OCI-M2 (cell line): ENCODE results near the gene SNTB2.
"Not testable (repeated sequence)": the region's sequence is repeated elsewhere in the genome, so short reads cannot be mapped to it uniquely, and the experiment has no call there.

Experiments
- DNase-seq: peaks from one replicate; lab custom pipeline; 2025; ENCODE audit not compliant: unreplicated experiment; lab: John Stamatoyannopoulos, UW

Gene SNTB2

GRCh38 chr16:69283851-69284250 is 96.9 kb downstream of the SNTB2 start:
- DNase-seq: no peak

GRCh38 chr16:69285240-69285639 is 98.3 kb downstream of the SNTB2 start:
- no peak for DNase-seq

GRCh38 chr16:69286941-69287713 is 100.2 kb downstream of the SNTB2 start:
- no peak for DNase-seq

GRCh38 chr16:69291657-69292056 is 104.7 kb downstream of the SNTB2 start:
- not testable (repeated sequence) for DNase-seq

- DNase-seq: no peak
Observed at GRCh38 chr16:69293401-69293800, 106.4 kb downstream of the SNTB2 start.

GRCh38 chr16:69294051-69294450 is 107.1 kb downstream of the SNTB2 start:
- DNase-seq: no peak

- DNase-seq: not testable (repeated sequence)
Observed at GRCh38 chr16:69296771-69297170, 109.8 kb downstream of the SNTB2 start.

GRCh38 chr16:69298261-69298660 is 111.3 kb downstream of the SNTB2 start:
- no peak for DNase-seq

- no peak for DNase-seq
Observed at GRCh38 chr16:69301187-69301586, 114.2 kb downstream of the SNTB2 start.

- no peak for DNase-seq
Observed at GRCh38 chr16:69301861-69302260, 114.9 kb downstream of the SNTB2 start.

GRCh38 chr16:69302301-69302700 is 115.3 kb downstream of the SNTB2 start:
- no peak for DNase-seq

GRCh38 chr16:69306031-69306430 is 119.1 kb downstream of the SNTB2 start:
- no peak for DNase-seq

GRCh38 chr16:69307091-69307490 is 120.1 kb downstream of the SNTB2 start:
- DNase-seq: no peak

GRCh38 chr16:69307856-69308255 is 120.9 kb downstream of the SNTB2 start:
- DNase-seq: no peak

GRCh38 chr16:69309316-69309715 is 122.4 kb downstream of the SNTB2 start:
- DNase-seq: no peak

GRCh38 chr16:69310653-69311532 is 123.9 kb downstream of the SNTB2 start, which contains the start of gene VPS4A:
Gene VPS4A (plus strand): TSS chr16:69311350. CDS start chr16:69311512, 162 bp downstream.
- DNase-seq: peak; percentile 61

- DNase-seq: no peak
Observed at GRCh38 chr16:69311533-69312387, 124.8 kb downstream of the SNTB2 start.

GRCh38 chr16:69313469-69313868 is 126.5 kb downstream of the SNTB2 start:
- no peak for DNase-seq

- no peak for DNase-seq
Observed at GRCh38 chr16:69314534-69314933, 127.6 kb downstream of the SNTB2 start.

- DNase-seq: no peak
Observed at GRCh38 chr16:69315486-69316311, 128.7 kb downstream of the SNTB2 start.
